Mesendoderm (in vitro differentiated cells): ENCODE measurements around the gene IL16.

Source experiments
- DNase-seq: peaks from one replicate; pipeline ENCODE4 v3.0.0; 2013
- H2AK5ac ChIP-seq: 2 replicates; pipeline ENCODE4 v1.6.1; 2013; ENCODE audit warnings: low read length, inconsistent platforms
- H2BK120ac ChIP-seq: 2 replicates; pipeline ENCODE4 v1.6.1; 2013; ENCODE audit warnings: low read depth, mild to moderate bottlenecking, low read length, moderate library complexity, mixed read lengths
- H2BK15ac ChIP-seq: replicated peaks from 2 replicates; pipeline ENCODE4 v1.6.1; 2013; ENCODE audit warnings: low read depth, mild to moderate bottlenecking, moderate library complexity
- H2BK5ac ChIP-seq: 2 replicates; pipeline ENCODE4 v1.6.1; 2013; ENCODE audit warnings: low read length, inconsistent platforms
- H3K18ac ChIP-seq: 2 replicates; pipeline ENCODE4 v1.6.1; 2013; ENCODE audit warnings: mild to moderate bottlenecking, low read length, mixed read lengths
- H3K23ac ChIP-seq: one replicate; pipeline ENCODE4 v1.6.1; 2013; ENCODE audit warnings: low read length
- H3K27ac ChIP-seq: 2 replicates; pipeline ENCODE4 v1.5.1; 2013; ENCODE audit warnings: low read depth, mild to moderate bottlenecking, inconsistent platforms, low read length, moderate library complexity
- H3K27me3 ChIP-seq: 2 replicates; pipeline ENCODE4 v1.6.1; 2013; ENCODE audit warnings: low read length, control low read depth, mild to moderate bottlenecking, inconsistent platforms; ENCODE audit not compliant: insufficient read depth, poor library complexity
- H3K36me3 ChIP-seq: 2 replicates; pipeline ENCODE4 v1.6.1; 2013; ENCODE audit warnings: low read length, inconsistent platforms; ENCODE audit not compliant: control insufficient read depth, insufficient read depth
- H3K4ac ChIP-seq: one replicate; pipeline ENCODE4 v1.6.1; 2013; ENCODE audit warnings: low read depth, mild to moderate bottlenecking, low read length, moderate library complexity
- H3K4me1 ChIP-seq: 2 replicates; pipeline ENCODE4 v1.6.1; 2013; ENCODE audit warnings: low read depth, low read length, inconsistent platforms; ENCODE audit not compliant: control insufficient read depth
- H3K4me2 ChIP-seq: 2 replicates; pipeline ENCODE4 v1.6.1; 2013; ENCODE audit warnings: low read length
- H3K4me3 ChIP-seq: 2 replicates; pipeline ENCODE4 v1.5.1; 2013; ENCODE audit warnings: mild to moderate bottlenecking, low read length
- H3K56ac ChIP-seq: one replicate; pipeline ENCODE4 v1.6.1; 2013; ENCODE audit warnings: low read length
- H3K79me1 ChIP-seq: 2 replicates; pipeline ENCODE4 v1.6.1; 2013; ENCODE audit warnings: low read length, inconsistent platforms
- H3K79me2 ChIP-seq: 2 replicates; pipeline ENCODE4 v1.6.1; 2013; ENCODE audit warnings: mild to moderate bottlenecking, low read length; ENCODE audit not compliant: control insufficient read depth, insufficient read depth
- H3K9ac ChIP-seq: 2 replicates; pipeline ENCODE4 v1.6.1; 2013; ENCODE audit warnings: low read length, inconsistent platforms
- H4K5ac ChIP-seq: one replicate; pipeline ENCODE4 v1.6.1; 2013; ENCODE audit warnings: low read length
- H4K8ac ChIP-seq: one replicate; pipeline ENCODE4 v1.6.1; 2013; ENCODE audit warnings: low read depth, mild to moderate bottlenecking, control low read depth, low read length, moderate library complexity
- WGBS: extraction: QIAGEN DNeasy Blood & Tissue Kit; methylation state at CpG from one replicate; pipeline ENCODE4 v1.1.7; 2013; ENCODE audit warnings: low lambda C conversion rate, missing lambda C conversion rate; ENCODE audit not compliant: insufficient coverage; ENCODE audit errors: extremely low coverage; 5-methylcytosine and 5-hydroxymethylcytosine counted together

The IL16 gene

GRCh38 chr15:81161160-81161673 lies 35.5 kb upstream of the IL16 start:
- Histone ChIP-seq H3K4me3 (no peak overlapping the region), H3K56ac (no peak overlapping the region), H3K4me2 (no peak overlapping the region), H3K79me2 (no peaks in the 10 kb centered on the region), H3K23ac (no peak overlapping the region), H3K18ac (no peak overlapping the region), H2BK5ac (no peak overlapping the region), H3K9ac (no peak overlapping the region), H3K4me1 (no peaks in the 10 kb centered on the region), H3K27me3 (no peaks in the 10 kb centered on the region), H4K5ac (no peak overlapping the region), H2AK5ac (no peak overlapping the region), H3K36me3 (no peaks in the 10 kb centered on the region), H3K27ac (no peak overlapping the region), H4K8ac (no peak overlapping the region), H3K79me1 (no peaks in the 10 kb centered on the region), H3K4ac (no peak overlapping the region), H2BK120ac (no peak overlapping the region), H2BK15ac (no peak overlapping the region)
- no peak for DNase-seq
- WGBS, result no CpG with 5 or more reads among the region's 4 CpGs

GRCh38 chr15:81161851-81162250 lies 34.8 kb upstream of the IL16 start:
- Histone ChIP-seq H3K18ac (no peak overlapping the region), H3K36me3 (no peaks in the 10 kb centered on the region)
- WGBS, result no CpG with 5 or more reads among the region's 7 CpGs

DNA sequence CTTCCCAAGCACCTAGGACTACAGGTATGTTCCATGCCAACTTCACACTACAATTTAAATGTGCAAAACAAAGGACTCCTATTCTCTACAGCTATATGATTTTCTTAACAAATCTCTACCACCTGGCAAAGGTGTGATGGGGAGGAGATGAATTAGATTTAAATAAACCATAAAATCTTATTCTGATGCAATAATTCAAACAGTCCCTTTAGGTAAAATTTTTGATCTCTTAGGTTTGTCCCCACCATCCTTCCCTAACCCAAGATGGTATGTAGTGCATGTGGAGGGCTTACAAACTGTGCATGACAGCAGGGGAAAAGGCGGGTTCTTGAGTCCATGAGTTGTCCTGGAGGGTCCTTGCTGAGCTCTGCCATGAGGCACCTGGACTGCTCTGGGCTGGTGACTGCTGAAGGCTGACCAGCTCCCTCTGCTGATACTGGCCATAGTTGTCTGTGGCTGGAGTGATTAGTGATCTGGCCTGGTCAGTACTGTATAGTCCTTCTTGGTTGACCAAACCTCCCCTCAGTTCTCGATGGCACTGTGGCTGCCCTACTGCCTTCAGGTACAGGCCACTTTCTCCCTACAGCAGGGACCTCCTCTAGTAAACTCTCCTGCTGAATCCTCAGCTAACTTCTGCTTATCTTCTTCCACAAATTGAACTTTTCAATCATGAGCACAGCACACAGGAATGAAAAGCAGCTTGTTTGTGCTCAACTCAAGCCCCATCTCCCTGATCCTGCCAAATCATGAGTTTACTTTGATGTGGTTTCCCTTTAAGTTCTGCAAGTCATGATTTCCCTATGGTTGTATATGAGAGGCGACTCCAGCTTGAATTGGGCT lies 32.5 kb upstream of the IL16 start:
- Histone ChIP-seq H2BK15ac (no peak overlapping the region), H3K23ac (no peak overlapping the region), H4K8ac (no peak overlapping the region), H3K27me3 (no peaks in the 10 kb centered on the region), H3K27ac (no peak overlapping the region), H3K79me2 (no peaks in the 10 kb centered on the region), H4K5ac (no peak overlapping the region), H3K4me3 (no peak overlapping the region), H3K9ac (no peak overlapping the region), H2AK5ac (no peak overlapping the region), H3K36me3 (no peaks in the 10 kb centered on the region), H2BK5ac (no peak overlapping the region), H3K56ac (no peak overlapping the region), H3K18ac (no peak overlapping the region), H2BK120ac (no peak overlapping the region), H3K79me1 (no peaks in the 10 kb centered on the region), H3K4ac (no peak overlapping the region), H3K4me2 (no peak overlapping the region), H3K4me1 (no peaks in the 10 kb centered on the region)
- no peak for DNase-seq
- WGBS, result no CpG with 5 or more reads among the region's 3 CpGs

More at GRCh38 chr15:81161851-81162250, 34.8 kb upstream of the IL16 start:
- DNase-seq, result no peak
- no peak overlapping the region for H2BK5ac ChIP-seq
- no peak overlapping the region for H4K8ac ChIP-seq
- no peaks in the 10 kb centered on the region for H3K79me1 ChIP-seq
- no peak overlapping the region for H4K5ac ChIP-seq
- no peak overlapping the region for H2BK120ac ChIP-seq
- H3K4me1 ChIP-seq, result no peaks in the 10 kb centered on the region
- no peak overlapping the region for H3K23ac ChIP-seq
- H3K4me2 ChIP-seq, result no peak overlapping the region
- H2AK5ac ChIP-seq, result no peak overlapping the region
- no peak overlapping the region for H3K4ac ChIP-seq
- no peak overlapping the region for H3K56ac ChIP-seq
- no peak overlapping the region for H3K9ac ChIP-seq
- H3K4me3 ChIP-seq, result no peak overlapping the region
- H3K27ac ChIP-seq, result no peak overlapping the region
- H3K27me3 ChIP-seq, result no peaks in the 10 kb centered on the region
- H3K79me2 ChIP-seq, result no peaks in the 10 kb centered on the region
- no peak overlapping the region for H2BK15ac ChIP-seq

- Histone ChIP-seq H3K36me3 (no peaks in the 10 kb centered on the region), H3K4me2 (no peak overlapping the region), H3K18ac (no peak overlapping the region), H2AK5ac (no peak overlapping the region), H3K4me1 (no peaks in the 10 kb centered on the region), H3K27me3 (no peaks in the 10 kb centered on the region), H4K5ac (no peak overlapping the region), H3K79me2 (no peaks in the 10 kb centered on the region), H3K4me3 (no peak overlapping the region), H2BK15ac (no peak overlapping the region), H2BK120ac (no peak overlapping the region), H3K4ac (no peak overlapping the region), H3K27ac (no peak overlapping the region), H3K9ac (no peak overlapping the region), H4K8ac (no peak overlapping the region), H3K79me1 (no peaks in the 10 kb centered on the region), H3K23ac (no peak overlapping the region), H2BK5ac (no peak overlapping the region), H3K56ac (no peak overlapping the region)
- WGBS, result no CpG with 5 or more reads among the region's 3 CpGs
- no peak for DNase-seq
These were observed 31.1 kb upstream of the IL16 start for GRCh38 chr15:81165535-81165934.

- Histone ChIP-seq H2BK15ac (no peak overlapping the region), H3K27me3 (no peaks in the 10 kb centered on the region), H3K4me1 (no peaks in the 10 kb centered on the region), H3K18ac (no peak overlapping the region), H3K79me1 (no peaks in the 10 kb centered on the region), H2BK5ac (no peak overlapping the region), H3K56ac (no peak overlapping the region), H2AK5ac (no peak overlapping the region), H3K23ac (no peak overlapping the region), H2BK120ac (no peak overlapping the region), H3K4me2 (no peak overlapping the region), H3K4me3 (no peak overlapping the region), H3K79me2 (no peaks in the 10 kb centered on the region), H3K36me3 (no peaks in the 10 kb centered on the region), H4K8ac (no peak overlapping the region), H3K9ac (no peak overlapping the region), H3K27ac (no peak overlapping the region), H4K5ac (no peak overlapping the region), H3K4ac (no peak overlapping the region)
- WGBS, result no CpG with 5 or more reads among the region's 3 CpGs
- DNase-seq, result no peak
These were observed 29.9 kb upstream of the IL16 start for GRCh38 chr15:81166636-81167305.
